GM21526 (cell line): ENCODE data around the gene LRMDA.

Source experiments
- ATAC-seq: cut with Tn5 transposase; IDR thresholded peaks from one replicate; pipeline ENCODE4 v1.9.1; 2021; ENCODE audit warnings: moderate library complexity; ENCODE audit not compliant: unreplicated experiment, low FRiP score

The LRMDA gene

GRCh38 chr10:75443362-75443761 is 11.9 kb downstream of the LRMDA start:
- no peak for ATAC-seq

GRCh38 chr10:75444781-75445386 is 13.5 kb downstream of the LRMDA start:
- ATAC-seq: no peak

GRCh38 chr10:75446508-75446907 is 15.1 kb downstream of the LRMDA start:
- no peak for ATAC-seq

GRCh38 chr10:75448166-75448565 is 16.7 kb downstream of the LRMDA start:
- ATAC-seq: no peak

GRCh38 chr10:75449382-75450074 is 18.1 kb downstream of the LRMDA start:
- no peak for ATAC-seq

- no peak for ATAC-seq
Measured at GRCh38 chr10:75450075-75450445, 18.6 kb downstream of the LRMDA start.

GRCh38 chr10:75450644-75451640 is 19.5 kb downstream of the LRMDA start:
- no peak for ATAC-seq

- no peak for ATAC-seq
Measured at GRCh38 chr10:75451831-75452230, 20.4 kb downstream of the LRMDA start.

GRCh38 chr10:75452997-75453396 is 21.6 kb downstream of the LRMDA start:
- no peak for ATAC-seq

- no peak for ATAC-seq
Measured at GRCh38 chr10:75456122-75456521, 24.7 kb downstream of the LRMDA start.

GRCh38 chr10:75460059-75460458 is 28.6 kb downstream of the LRMDA start:
- no peak for ATAC-seq

- ATAC-seq: no peak
Measured at GRCh38 chr10:75461672-75462649, 30.5 kb downstream of the LRMDA start.

- no peak for ATAC-seq
Measured at GRCh38 chr10:75462865-75463264, 31.4 kb downstream of the LRMDA start.

- no peak for ATAC-seq
Measured at GRCh38 chr10:75464478-75465449, 33.3 kb downstream of the LRMDA start.

GRCh38 chr10:75465450-75465827 is 34.0 kb downstream of the LRMDA start:
- ATAC-seq: no peak

- ATAC-seq: no peak
Measured at GRCh38 chr10:75466001-75466400, 34.6 kb downstream of the LRMDA start.

GRCh38 chr10:75466886-75467285 is 35.5 kb downstream of the LRMDA start:
- no peak for ATAC-seq

- ATAC-seq: no peak
Measured at GRCh38 chr10:75468612-75469005, 37.2 kb downstream of the LRMDA start.

GRCh38 chr10:75469006-75469616 is 37.7 kb downstream of the LRMDA start:
- ATAC-seq: no peak
